HG03342 (cell line): Measurements from ENCODE around the gene RAB11A.

Source experiments
- ATAC-seq: cut with Tn5 transposase; IDR thresholded peaks from one replicate; pipeline ENCODE4 v1.9.1; 2021; ENCODE audit warnings: mild to moderate bottlenecking, moderate library complexity; ENCODE audit not compliant: unreplicated experiment

The RAB11A gene

GRCh38 chr15:65869126-65869953, at the start of gene RAB11A:
Gene RAB11A (plus strand): TSS chr15:65869491. CDS start chr15:65869586, 95 bp downstream.
- peak; percentile 86 for ATAC-seq

GRCh38 chr15:65819563-65819960, 49.7 kb upstream of the RAB11A start:
- no peak for ATAC-seq

- no peak for ATAC-seq
Observed at GRCh38 chr15:65821070-65821469, 48.2 kb upstream of the RAB11A start.

GRCh38 chr15:65822316-65822715, 47.0 kb upstream of the RAB11A start:
- ATAC-seq: no peak

DNA sequence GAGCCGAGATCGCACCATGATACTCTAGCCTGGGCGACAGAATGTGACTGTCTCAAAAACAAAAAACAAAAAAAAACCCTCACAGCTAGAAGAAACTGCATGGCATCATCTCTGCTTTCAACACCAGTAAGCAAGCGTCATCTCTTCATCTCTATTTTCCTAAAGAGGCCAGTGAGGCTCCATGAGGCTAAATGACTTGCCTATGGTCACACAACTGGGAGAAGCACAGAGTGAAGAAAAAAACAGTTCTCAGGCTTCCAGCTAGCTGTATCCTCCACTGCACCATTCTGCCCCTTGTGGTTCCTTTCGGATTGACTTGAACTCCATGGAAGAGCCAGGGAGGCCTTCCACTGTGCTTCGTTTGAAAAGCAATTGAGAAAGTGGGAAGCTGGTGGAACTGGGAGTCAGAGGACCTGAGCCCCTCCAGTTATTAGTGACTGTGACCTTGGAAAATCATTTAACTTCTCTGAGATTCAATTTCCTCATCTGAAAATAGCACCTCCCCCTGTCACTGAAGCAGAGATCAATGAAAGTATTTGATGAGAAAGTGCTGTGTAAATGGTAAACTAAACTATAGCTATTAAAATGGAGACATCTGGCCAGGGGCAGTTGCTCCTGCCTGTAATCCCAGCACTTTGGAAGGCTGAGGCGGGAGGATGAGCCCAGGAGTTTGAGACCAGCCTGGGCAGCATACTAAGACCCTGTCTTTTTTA, 45.1 kb upstream of the RAB11A start:
- no peak for ATAC-seq

DNA sequence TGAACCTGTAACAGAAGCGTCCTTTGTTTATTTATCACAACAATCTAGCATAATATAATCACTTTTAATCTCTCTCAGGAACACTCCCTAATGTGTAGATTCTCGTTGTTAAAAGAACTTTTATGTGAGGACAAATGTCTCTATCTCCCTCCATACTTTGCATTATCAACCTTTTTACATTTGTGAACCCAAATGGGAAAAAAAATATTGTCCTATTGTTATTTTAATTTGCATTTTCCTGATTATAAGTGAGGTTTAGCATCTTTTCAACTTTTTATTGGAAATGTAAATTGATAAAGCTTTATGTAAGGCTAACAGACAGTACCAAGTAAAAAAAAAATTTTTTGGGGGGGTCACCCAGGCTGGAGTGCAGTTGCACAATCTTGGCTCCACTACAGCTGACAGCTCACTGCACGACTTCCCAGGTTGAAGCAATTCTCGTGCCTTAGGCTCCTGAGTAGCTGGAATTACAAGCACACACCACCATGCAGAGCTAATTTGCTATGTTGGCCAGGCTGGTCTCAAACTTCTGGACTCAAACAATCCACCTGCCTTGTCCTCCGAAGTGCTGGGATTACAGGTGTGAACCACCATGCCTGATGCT, 44.2 kb upstream of the RAB11A start:
- no peak for ATAC-seq

- ATAC-seq: no peak
Observed at GRCh38 chr15:65827065-65827464, 42.2 kb upstream of the RAB11A start.

- ATAC-seq: no peak
Observed at GRCh38 chr15:65828585-65828984, 40.7 kb upstream of the RAB11A start.

DNA sequence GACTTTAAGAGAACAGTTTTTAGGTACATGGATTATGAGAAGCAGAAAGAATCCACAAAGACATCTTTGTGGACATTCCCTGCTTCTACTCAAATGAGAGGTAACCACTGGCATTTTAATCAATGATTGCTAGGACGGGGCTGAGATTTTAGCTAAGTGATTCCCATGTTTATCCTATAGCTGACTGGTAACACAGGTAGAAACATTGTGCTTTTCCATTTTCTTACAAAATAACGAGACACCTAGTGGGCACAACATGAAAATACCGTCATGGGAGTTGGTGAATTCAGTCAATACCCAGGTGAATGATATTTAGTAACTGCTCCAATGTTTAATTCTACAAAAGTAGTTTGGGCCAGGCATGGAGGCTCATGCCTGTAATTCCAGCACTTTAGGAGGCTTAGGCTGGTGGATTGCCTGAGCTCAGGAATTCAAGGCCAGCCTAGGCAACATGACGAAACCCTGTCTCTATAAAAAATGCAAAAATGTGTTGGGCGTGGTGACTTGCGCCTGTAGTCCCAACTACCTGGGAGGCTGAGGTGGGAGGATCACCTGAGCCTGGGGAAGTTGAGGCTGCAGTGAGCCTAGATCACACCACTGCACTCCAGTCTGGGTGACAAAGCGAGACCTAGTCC, 40.0 kb upstream of the RAB11A start:
- no peak for ATAC-seq

- peak; percentile 47 for ATAC-seq
Observed at GRCh38 chr15:65832549-65833364, 36.5 kb upstream of the RAB11A start.

GRCh38 chr15:65833501-65834205, 35.6 kb upstream of the RAB11A start:
- no peak for ATAC-seq

DNA sequence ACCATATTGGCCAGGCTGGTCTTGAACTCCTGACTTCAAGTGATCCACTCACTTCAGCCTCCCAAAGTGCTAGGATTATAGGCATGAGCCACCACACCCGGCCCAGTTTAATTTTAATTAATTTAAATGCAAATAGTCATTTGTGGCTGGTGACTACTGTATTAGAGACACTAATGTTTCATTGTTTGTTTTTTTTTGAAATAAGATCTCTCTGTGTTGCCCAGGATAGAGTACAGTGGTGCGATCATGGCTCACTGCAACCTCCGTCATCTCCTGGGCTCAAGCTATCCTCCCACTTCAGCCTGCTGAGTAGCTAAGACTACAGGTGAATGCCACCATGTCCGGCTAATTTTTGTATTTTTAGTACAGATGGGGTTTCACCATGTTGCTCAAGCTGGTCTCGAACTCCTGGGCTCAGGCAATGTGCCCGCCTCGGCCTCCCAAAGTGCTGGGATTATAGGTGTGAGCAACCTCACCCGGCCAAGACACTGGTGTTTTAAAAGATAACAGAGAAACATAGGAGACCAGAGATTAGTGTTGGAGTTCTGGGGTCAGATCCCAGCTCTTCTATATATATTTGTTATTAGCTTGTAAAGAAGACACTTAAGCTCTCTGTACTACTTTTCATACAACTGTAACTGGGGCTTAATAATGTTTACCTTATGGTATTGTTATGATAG, 34.5 kb upstream of the RAB11A start:
- ATAC-seq: no peak

DNA sequence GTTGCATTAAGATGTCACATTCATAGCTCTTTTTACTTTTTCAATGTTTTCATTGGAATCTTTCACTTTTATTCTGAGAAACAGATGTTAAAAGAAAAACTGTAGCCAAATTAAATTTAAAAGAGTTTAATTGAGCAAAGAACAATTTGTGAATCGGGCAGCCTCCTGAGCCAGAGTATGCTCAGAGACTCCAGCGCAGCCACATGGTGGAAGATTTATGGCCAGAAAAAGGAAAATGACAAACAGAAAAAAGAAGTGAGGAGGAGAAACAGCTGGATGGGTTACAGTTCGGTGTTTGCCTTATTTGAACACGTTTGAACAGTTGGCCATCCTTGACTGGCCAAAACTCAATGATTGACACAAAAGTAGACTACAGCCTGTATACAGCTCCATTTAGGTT, 33.8 kb upstream of the RAB11A start:
- ATAC-seq: no peak

DNA sequence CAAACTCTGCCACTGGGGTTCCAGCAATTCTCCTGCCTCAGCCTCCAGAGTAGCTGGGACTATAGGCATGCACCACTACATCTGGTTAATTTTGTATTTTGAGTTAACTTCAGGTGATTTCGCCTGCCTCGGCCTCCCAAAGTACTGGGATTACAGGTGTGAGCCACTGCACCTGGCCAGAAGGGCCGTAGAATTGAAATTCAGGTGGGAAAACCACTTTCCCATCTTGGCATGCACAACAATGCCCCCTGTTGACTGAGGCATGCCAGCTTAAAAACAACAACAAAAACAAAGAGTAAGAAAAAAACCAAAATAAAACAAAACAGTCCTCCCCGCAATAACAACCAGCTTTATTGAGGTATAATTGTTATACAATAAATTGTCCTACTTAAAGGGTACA, 32.6 kb upstream of the RAB11A start:
- ATAC-seq: no peak

GRCh38 chr15:65837301-65838294, 31.7 kb upstream of the RAB11A start:
- no peak for ATAC-seq

DNA sequence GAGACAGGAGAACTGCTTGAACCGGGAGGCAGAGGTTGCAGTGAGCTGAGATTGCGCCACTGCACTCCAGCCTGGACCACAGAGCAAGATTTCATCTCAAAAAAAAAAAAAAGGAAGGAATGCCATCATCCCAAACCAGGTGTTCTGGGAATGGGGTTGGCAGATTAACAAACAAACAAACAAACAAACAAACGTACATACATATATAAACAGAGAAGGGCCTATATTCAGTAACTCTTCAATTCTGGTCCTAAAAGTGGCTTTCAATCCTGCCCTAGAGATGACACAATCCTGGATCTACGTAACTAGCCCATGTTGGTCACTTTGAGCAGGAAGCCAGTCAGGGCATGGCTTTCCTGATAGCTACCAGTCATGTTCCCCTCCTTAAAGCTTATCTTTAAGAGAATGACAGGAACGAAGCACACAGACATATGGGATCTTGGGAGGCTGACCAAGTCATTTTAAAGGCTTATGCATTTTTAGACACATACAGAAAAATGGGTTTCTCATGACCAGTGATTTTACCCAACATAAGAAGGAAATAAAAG, 29.9 kb upstream of the RAB11A start:
- no peak for ATAC-seq

GRCh38 chr15:65839985-65840384, 29.3 kb upstream of the RAB11A start:
- no peak for ATAC-seq
